HCT116 (cell line): ENCODE results near the gene TTL.
"Not testable (repeated sequence)": the region's sequence is repeated elsewhere in the genome, so short reads cannot be mapped to it uniquely, and the experiment has no call there.

Experiments used
- EZH2 ChIP-seq: fragments of 200-600 bp; sonication (generic); IDR thresholded peaks from 2 replicates; pipeline ENCODE4 v1.6.1; 2017; ENCODE audit warnings: antibody characterized with exemption, mixed run types
- EZH2phosphoT487 ChIP-seq: fragments of 200-600 bp; IDR thresholded peaks from 2 replicates; pipeline ENCODE4 v1.6.1; 2018; ENCODE audit warnings: antibody characterized with exemption, borderline replicate concordance
- JUND ChIP-seq: IDR thresholded peaks from 2 replicates; pipeline ENCODE4 v1.6.1; 2012
- POLR2A ChIP-seq: IDR thresholded peaks from 2 replicates; pipeline ENCODE4 v1.7.0; 2011; ENCODE audit warnings: borderline replicate concordance; ENCODE audit not compliant: insufficient read depth, insufficient read length; ENCODE audit errors: extremely low read depth
- YY1 ChIP-seq: IDR thresholded peaks from 2 replicates; pipeline ENCODE4 v1.6.1; 2011; ENCODE audit warnings: low read length, low read depth, moderate library complexity, mild to moderate bottlenecking; ENCODE audit not compliant: insufficient replicate concordance; ENCODE audit errors: extremely low read depth
- ZBTB33 ChIP-seq: IDR thresholded peaks from 2 replicates; pipeline ENCODE4 v1.6.1; 2011; ENCODE audit warnings: mild to moderate bottlenecking, low read length, moderate library complexity; ENCODE audit not compliant: insufficient replicate concordance; ENCODE audit errors: extremely low read depth
- TF ChIP-seq, protein P1 (sequence below), 3 experiments: fragments of 200-600 bp in 1 of 3; sonication (generic) in 1 of 3; IDR thresholded peaks in 2 of 3; conservative IDR thresholded peaks in 1 of 3; 2 replicates each; pipeline ENCODE4 v1.5.1; 2012 to 2017; ENCODE audit warnings: low read depth in 2 of 3, low read length in 2 of 3, antibody characterized with exemption in 1 of 3, borderline replicate concordance in 1 of 3, control low read depth in 1 of 3, mild to moderate bottlenecking in 1 of 3, mixed read lengths in 1 of 3, mixed run types in 1 of 3, moderate library complexity in 1 of 3; ENCODE audit not compliant: insufficient read depth in 1 of 3

DNA sequence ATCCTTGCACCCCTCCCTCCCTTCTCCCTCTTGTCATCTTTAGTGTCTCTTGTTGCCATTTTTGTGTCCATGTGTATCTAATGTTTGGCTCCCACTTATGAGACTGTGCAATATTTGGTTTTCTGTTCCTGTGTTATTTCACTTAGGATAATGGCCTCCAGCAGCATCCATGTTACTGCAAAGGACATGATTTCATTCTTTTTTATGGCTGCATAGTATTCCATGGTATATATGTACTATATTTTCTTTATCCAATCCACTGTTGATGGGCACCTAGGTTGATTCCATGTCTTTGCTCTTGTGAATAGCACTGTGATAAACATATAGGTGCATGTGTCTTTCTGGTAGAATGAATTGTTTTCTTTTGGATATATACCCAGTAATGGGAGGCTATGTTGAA lies 54.7 kb downstream of the TTL start:
- TF ChIP-seq YY1, EZH2phosphoT487, POLR2A, JUND, EZH2, ZBTB33: not testable (repeated sequence)
- TF ChIP-seq, protein P1, sequence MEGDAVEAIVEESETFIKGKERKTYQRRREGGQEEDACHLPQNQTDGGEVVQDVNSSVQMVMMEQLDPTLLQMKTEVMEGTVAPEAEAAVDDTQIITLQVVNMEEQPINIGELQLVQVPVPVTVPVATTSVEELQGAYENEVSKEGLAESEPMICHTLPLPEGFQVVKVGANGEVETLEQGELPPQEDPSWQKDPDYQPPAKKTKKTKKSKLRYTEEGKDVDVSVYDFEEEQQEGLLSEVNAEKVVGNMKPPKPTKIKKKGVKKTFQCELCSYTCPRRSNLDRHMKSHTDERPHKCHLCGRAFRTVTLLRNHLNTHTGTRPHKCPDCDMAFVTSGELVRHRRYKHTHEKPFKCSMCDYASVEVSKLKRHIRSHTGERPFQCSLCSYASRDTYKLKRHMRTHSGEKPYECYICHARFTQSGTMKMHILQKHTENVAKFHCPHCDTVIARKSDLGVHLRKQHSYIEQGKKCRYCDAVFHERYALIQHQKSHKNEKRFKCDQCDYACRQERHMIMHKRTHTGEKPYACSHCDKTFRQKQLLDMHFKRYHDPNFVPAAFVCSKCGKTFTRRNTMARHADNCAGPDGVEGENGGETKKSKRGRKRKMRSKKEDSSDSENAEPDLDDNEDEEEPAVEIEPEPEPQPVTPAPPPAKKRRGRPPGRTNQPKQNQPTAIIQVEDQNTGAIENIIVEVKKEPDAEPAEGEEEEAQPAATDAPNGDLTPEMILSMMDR (IDR thresholded peaks at IDR 0.05 in 2 of 3, conservative IDR thresholded peaks at IDR 0.05 in 1 of 3; ENCODE audit: borderline replicate concordance in 1 of 3, insufficient read depth in 1 of 3, low read depth in 2 of 3, low read length in 2 of 3), result not testable (repeated sequence)
